GM12892 (cell line): Measurements from ENCODE around the gene MOXD1.
A peak's percentile ranks its signal among the peaks of the same experiment; 100 is the strongest.

Experiments used
- DNase-seq: peaks from one replicate; pipeline ENCODE4 v3.0.0; 2011; ENCODE audit not compliant: insufficient read length
- FAIRE-seq: peaks from 2 replicates; lab custom pipeline; 2011; peaks lifted over from hg19 to GRCh38; lab: Jason Lieb, UNC
- POLR2A ChIP-seq: IDR thresholded peaks from 2 replicates; pipeline ENCODE4 v1.6.1; 2011; ENCODE audit warnings: low read depth, low read length, control low read depth
- POLR2AphosphoS5 ChIP-seq: IDR thresholded peaks from 2 replicates; pipeline ENCODE4 v1.6.1; 2011; ENCODE audit warnings: low read depth, low read length, control low read depth
- TAF1 ChIP-seq: IDR thresholded peaks from 2 replicates; pipeline ENCODE4 v1.6.1; 2011; ENCODE audit warnings: low read depth, mild to moderate bottlenecking, control low read depth, low read length, borderline replicate concordance

MOXD1 gene

DNA sequence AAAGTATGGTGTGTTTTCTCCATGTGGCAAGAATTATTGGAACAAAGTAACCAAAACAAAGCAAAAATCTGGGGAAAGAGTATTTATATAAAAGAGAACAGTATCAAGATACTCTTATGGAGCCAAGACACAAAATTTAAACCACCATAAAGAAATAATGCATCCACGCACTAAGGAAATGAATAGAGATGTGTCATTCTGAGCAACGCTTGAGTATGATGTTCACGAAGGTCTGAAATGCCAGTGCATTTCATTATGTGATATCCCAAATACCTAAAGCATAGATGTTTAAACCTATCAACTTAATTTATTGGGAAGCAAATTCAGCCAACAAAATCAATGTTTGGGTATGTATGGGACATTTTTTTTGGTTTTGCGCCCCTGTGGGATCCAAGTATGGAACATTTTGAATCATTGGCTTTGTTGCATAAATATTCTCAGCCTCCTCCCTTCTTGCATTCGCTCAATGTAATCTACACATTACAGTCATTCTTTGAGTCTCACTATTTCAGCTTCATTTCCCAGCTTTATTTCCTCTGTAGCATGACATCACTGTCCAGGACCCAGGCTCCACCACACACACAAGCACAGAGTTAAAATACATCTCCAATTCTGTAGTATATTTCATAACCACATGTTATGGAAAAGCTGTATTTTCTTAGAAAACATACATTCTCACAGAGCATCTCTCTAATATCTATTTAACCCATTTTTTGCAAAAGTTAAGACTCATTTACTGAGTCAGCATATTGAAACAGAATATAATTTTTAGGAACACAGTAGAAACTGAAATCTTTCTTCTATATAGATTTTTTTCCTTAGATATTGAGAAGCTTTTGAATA, 11.6 kb upstream of the MOXD1 start:
- no peak for TF ChIP-seq POLR2A
- TF ChIP-seq TAF1, result no peak
- TF ChIP-seq POLR2AphosphoS5, result no peak
- no peak for DNase-seq

DNA sequence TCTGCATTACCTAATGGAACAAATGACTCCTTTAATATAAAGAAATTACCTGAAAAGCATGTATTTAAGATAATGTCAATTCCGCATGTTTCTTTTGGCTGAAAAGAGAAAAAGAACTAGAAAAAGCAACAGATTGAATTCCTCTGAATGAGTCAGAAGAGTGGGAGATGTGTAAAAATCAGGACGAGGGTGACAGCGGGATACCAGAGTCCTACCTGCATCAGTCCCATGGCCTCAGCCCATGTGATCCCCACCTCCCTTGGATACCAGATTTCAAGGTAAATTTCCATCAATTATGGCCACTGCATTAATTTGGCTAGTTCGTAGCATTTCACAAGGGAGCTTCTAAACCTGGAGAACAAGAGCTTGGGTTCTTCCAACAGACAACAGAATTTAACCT, 10.0 kb upstream of the MOXD1 start:
- no peak for TF ChIP-seq TAF1
- TF ChIP-seq POLR2AphosphoS5, result no peak
- no peak for TF ChIP-seq POLR2A
- DNase-seq (no peak), FAIRE-seq (no peak)

More for the DNA sequence above, 11.6 kb upstream of the MOXD1 start:
- no peak for FAIRE-seq

DNA sequence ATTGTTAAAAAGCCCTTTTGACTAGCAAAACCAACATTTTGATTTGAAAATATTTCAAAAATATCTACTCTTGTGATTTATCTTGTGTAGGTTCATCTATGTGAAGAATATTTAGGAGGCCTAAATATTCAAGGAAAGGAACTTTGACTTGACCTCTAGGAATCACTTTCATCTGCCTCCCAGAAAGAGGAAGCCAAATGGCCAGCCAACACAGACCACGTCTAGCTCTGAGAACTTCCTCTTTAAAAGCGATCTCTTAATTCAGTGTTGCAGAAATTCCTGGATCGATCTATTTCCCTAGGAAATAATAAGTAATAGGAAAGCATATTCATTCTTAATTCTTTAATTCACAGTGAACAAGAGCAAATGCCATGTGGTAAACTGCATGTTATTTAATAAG, 9.6 kb upstream of the MOXD1 start:
- DNase-seq, result no peak
- TF ChIP-seq TAF1 (no peak), POLR2A (no peak), POLR2AphosphoS5 (no peak)
- no peak for FAIRE-seq

DNA sequence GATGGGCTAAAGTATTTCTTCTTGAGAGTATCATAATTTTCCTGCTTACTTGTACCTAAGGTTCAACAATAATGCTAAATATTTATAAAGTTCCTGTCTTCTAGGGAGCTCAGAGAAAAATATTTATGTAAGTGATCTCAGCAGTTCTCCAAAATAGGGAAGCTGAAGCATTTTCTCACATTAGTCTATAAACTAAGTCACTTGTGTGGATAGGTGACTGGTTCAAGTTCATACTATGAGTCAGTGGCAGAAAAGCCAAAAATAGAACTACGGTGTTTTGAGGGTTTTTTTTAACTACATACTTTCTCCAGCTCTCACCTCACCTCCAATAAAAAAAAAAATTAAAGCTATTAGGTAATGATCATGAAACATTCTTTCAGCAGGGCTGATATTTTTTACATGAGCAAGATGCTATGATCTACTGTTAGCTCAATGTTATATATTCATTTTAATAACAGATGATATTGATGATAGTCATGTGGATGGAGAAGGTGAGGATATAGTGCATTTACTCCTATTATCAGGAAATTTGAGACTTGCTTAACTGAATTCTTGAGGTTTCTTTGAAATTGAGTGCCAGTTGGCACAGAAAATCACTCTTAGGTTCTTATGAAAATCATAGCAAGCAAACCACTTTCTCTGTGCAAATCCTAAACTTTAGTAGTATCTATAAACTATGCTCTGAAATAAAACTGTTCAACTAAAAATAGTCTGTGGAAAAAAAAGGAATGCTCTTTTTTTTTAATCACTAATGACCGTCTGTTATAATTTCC, 4.1 kb upstream of the MOXD1 start:
- DNase-seq, result no peak
- FAIRE-seq, result peak; percentile 46
- no peak for TF ChIP-seq POLR2AphosphoS5
- TF ChIP-seq POLR2A, result no peak
- TF ChIP-seq TAF1, result no peak

DNA sequence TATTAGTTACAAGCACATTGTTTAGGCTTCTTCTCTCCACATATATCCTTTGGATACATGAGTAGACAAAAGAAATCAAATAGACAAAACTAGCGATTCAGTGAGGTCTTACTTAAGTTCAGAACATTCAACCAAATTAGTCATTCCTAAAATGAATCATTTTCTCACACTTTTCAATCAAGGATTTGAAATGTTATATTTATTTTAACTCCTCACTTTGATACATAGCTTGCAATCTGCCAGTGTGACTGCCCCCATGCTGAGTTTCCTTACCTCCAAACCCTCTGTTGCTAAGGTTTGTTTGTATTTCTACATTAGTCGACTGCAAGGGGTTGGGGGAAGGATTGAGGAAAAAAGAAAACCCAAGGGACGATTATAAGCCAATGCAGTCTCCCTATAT, 3.5 kb upstream of the MOXD1 start:
- no peak for TF ChIP-seq POLR2A
- TF ChIP-seq POLR2AphosphoS5, result no peak
- TF ChIP-seq TAF1, result no peak
- FAIRE-seq (no peak), DNase-seq (no peak)

DNA sequence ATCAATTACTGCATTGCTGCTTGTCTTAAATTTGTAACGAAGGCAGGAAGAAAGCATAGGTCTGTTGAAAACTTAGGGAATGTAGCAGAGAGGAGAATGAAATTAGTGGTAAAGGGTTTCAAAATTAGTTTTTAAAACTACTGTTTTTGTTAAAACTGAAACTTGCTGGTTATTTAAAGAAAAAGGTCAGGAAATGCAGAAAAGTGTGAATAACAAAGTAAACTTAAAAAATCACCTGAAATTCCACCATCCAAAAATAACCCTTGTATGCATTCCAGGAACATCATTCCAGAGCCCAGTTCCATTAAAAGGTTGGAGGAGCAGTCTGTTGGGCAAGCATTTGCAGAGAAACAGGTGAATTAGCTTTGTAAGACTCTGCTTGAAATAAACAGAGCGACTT, 3.1 kb upstream of the MOXD1 start:
- TF ChIP-seq POLR2A, result no peak
- no peak for TF ChIP-seq TAF1
- no peak for TF ChIP-seq POLR2AphosphoS5
- FAIRE-seq (peak; percentile 73), DNase-seq (no peak)

DNA sequence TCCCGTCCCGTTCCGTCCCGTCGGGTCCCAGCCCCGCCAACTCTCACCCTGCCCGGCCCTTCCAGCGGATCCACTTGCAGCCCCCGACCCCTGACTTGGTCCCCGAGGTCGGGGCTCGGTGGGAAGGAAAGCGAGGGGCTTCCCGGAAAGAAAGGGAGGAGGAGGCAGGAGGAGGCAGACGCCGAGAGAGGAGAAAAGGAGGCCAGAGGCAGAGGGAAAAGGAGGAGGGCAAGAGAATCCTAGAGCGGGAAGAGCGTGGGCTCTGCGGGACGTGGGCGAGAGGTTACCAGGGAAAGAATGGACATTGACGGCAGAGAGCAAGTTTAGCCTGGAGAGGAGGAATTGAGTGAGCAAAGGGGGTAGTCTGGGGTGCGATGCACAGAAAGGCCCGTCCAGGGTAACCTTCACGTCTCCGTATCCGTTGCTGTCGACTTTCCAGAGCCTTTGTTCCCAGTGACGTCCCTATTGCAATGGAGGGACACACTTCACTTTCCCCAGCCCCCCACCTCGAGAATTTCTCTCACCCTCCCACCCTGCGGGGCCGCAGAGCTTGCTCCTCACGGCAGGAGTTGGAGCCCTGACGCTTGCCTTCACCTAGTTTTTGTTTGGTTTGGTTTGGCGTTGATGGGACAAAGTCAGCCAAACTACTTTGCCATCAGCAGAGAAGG, 477 bp upstream of the MOXD1 start:
- TF ChIP-seq POLR2AphosphoS5, result no peak
- no peak for TF ChIP-seq TAF1
- no peak for TF ChIP-seq POLR2A
- FAIRE-seq (no peak), DNase-seq (no peak)

DNA sequence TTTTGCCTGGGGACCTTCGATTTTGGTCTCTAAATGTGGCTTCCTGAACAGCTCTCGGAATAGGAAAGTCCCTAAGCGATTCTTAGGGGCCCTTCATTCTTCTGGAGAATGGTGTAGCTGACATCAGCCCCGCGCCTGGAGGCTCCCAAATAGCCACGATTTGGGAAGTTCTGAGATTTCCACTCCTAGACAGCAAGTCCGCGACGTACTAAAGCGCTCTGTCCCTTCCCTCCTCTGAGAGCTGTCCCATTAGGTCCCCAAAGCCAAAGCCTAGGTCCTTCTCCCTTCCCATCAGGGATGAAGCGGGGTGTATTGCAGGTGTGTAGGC, 756 bp downstream of the MOXD1 start:
- FAIRE-seq (no peak), DNase-seq (no peak)
- TF ChIP-seq POLR2AphosphoS5, result no peak
- TF ChIP-seq TAF1, result no peak
- TF ChIP-seq POLR2A, result no peak

DNA sequence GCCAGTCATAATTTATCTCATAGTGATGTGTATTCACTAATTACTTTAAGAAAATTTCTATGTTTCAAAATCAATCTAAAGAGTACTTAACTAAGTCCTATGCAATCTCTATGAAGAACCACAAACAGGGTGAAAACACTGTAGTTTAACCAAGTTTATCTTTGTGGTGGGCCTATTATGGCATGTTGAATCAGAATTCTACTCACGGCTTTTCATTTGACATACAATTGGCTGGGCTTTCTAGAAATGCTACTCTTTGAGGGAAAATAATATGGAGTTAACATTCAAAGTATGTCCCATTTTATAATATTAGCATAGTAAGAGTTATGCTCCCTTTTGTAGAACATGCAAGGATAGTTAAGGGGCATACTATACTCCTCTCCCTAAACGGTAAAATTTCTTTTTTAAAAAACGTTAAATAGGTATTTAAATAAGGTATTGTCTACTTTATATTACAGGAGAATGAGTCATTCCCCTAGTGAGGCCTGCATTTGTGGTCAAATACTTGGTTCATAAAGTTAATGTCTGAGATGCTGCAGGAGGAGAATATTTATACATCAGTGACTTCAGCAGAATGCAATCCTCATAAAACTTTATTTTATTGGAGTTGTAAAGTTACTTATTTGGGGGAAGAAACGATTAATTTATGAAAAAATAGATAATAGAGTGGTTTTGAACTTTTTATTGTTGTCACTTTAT, 1.8 kb downstream of the MOXD1 start:
- FAIRE-seq (no peak), DNase-seq (no peak)
- no peak for TF ChIP-seq POLR2A
- TF ChIP-seq TAF1, result no peak
- no peak for TF ChIP-seq POLR2AphosphoS5

DNA sequence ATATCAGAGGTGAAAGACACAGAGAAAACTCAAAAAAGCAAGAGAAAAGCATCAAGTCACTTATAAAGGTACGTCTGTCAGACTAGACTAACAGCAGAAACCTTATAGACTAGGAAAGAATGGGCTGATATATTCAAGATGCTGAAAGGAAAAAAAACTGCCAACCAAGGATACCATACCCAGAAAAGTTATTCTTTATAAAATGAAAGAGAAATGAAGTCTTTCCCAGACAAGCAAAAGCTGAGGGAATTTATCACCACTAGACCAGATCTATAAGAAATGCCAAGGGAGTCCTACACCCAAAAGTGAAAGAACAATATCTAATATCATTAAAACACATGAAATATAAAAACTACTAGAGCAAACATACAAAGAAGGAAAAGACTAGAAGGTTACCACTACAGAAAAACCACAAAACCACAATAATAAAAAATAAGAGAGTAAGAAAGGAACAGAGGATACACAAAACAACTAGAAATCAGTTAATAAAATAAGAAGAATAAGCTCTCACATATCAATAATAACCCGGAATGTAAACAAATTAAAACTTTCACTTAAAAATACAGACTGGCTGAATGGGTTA, 6.2 kb downstream of the MOXD1 start:
- DNase-seq, result no peak
- FAIRE-seq, result no peak
- TF ChIP-seq TAF1 (no peak), POLR2A (no peak), POLR2AphosphoS5 (no peak)

DNA sequence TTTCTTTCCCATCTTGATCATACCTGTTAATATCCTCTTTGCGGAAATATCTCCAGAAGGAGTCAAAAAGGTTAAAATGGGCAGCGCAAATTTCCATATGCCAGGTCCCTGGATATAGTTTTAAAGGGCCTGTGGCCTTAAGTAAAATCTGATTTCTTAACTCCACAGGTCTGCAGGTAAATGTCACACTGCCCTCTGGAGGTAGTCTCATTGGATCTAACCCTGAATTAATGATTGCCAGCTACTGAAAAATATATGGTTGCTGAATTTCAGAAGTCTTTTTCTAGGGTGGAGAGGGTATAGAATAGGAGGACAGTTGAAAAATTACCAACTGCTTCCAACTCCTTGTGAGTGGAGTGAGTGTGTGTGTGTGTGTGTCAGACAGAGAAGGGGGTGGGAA, 8.5 kb downstream of the MOXD1 start:
- DNase-seq (no peak), FAIRE-seq (no peak)

More for the DNA sequence above, 8.5 kb downstream of the MOXD1 start:
- TF ChIP-seq POLR2A (no peak), POLR2AphosphoS5 (no peak), TAF1 (no peak)
